ENCODE measurements around the gene USP51.
"Not testable (repeated sequence)": the region's sequence is repeated elsewhere in the genome, so short reads cannot be mapped to it uniquely, and the experiment has no call there.

GRCh38 chrX:55459426-55459825 lies 30.2 kb downstream of the USP51 start:
- TF ChIP-seq CTCF (IDR thresholded peaks at IDR 0.05; ENCODE audit: poor library complexity); EZH2 (IDR thresholded peaks at IDR 0.05; ENCODE audit: borderline replicate concordance); EZH2phosphoT487 (IDR thresholded peaks at IDR 0.05; ENCODE audit: low read depth, severe bottlenecking, unreplicated experiment): not testable (repeated sequence)

Measured in hepatocyte (in vitro differentiated cells).